Measurements from ENCODE around the gene PRG3.
"Not testable (repeated sequence)": the region's sequence is repeated elsewhere in the genome, so short reads cannot be mapped to it uniquely, and the experiment has no call there.

The PRG3 gene

GRCh38 chr11:57364851-57365660 is 15.9 kb downstream of the PRG3 start:
- H3K4me3 Mint-ChIP-seq, result no peak overlapping the region
- no peaks in the 10 kb centered on the region for H3K9me3 Mint-ChIP-seq
- no peaks in the 10 kb centered on the region for H3K36me3 Mint-ChIP-seq (ENCODE audit: low read depth)
- DNase-seq (ENCODE audit: low spot score), result no peak
- peaks cover 3% of the 10 kb centered on the region for H3K27me3 Mint-ChIP-seq (ENCODE audit: low read depth)
- no peaks in the 10 kb centered on the region for H3K4me1 Mint-ChIP-seq (ENCODE audit: low read depth)
- no peak overlapping the region for H3K27ac Mint-ChIP-seq

GRCh38 chr11:57363131-57364080 is 17.5 kb downstream of the PRG3 start:
- no peaks in the 10 kb centered on the region for H3K4me1 Mint-ChIP-seq (ENCODE audit: low read depth)
- no peak overlapping the region for H3K27ac Mint-ChIP-seq
- H3K4me3 Mint-ChIP-seq, result no peak overlapping the region
- no peaks in the 10 kb centered on the region for H3K9me3 Mint-ChIP-seq
- H3K27me3 Mint-ChIP-seq (ENCODE audit: low read depth), result peaks cover 3% of the 10 kb centered on the region
- H3K36me3 Mint-ChIP-seq (ENCODE audit: low read depth), result no peaks in the 10 kb centered on the region
- DNase-seq (ENCODE audit: low spot score), result no peak

- Mint-ChIP-seq H3K36me3 (ENCODE audit: low read depth) (no peaks in the 10 kb centered on the region), H3K4me3 (no peak overlapping the region), H3K4me1 (ENCODE audit: low read depth) (no peaks in the 10 kb centered on the region), H3K9me3 (no peaks in the 10 kb centered on the region), H3K27ac (no peak overlapping the region), H3K27me3 (ENCODE audit: low read depth) (peaks cover 3% of the 10 kb centered on the region)
- no peak for DNase-seq (ENCODE audit: low spot score)
Observed at GRCh38 chr11:57361926-57362325, 19.0 kb downstream of the PRG3 start.

- not testable (repeated sequence) for H3K4me1 Mint-ChIP-seq (ENCODE audit: low read depth); DNase-seq (ENCODE audit: low spot score); H3K27me3 Mint-ChIP-seq (ENCODE audit: low read depth); H3K9me3 Mint-ChIP-seq; H3K36me3 Mint-ChIP-seq (ENCODE audit: low read depth); H3K27ac Mint-ChIP-seq; H3K4me3 Mint-ChIP-seq
Observed at GRCh38 chr11:57361420-57361819, 19.5 kb downstream of the PRG3 start.

GRCh38 chr11:57360991-57361390 is 20.0 kb downstream of the PRG3 start:
- no peak for DNase-seq (ENCODE audit: low spot score)
- Mint-ChIP-seq H3K27ac (no peak overlapping the region), H3K4me1 (ENCODE audit: low read depth) (no peaks in the 10 kb centered on the region), H3K27me3 (ENCODE audit: low read depth) (peaks cover 7% of the 10 kb centered on the region), H3K36me3 (ENCODE audit: low read depth) (no peaks in the 10 kb centered on the region), H3K9me3 (no peaks in the 10 kb centered on the region), H3K4me3 (no peak overlapping the region)

- Mint-ChIP-seq H3K4me1 (ENCODE audit: low read depth) (no peaks in the 10 kb centered on the region), H3K36me3 (ENCODE audit: low read depth) (no peaks in the 10 kb centered on the region), H3K27me3 (ENCODE audit: low read depth) (peaks cover 7% of the 10 kb centered on the region), H3K27ac (no peak overlapping the region), H3K9me3 (no peaks in the 10 kb centered on the region), H3K4me3 (no peak overlapping the region)
- DNase-seq (ENCODE audit: low spot score), result no peak
Observed at GRCh38 chr11:57359896-57360690, 20.9 kb downstream of the PRG3 start.

- no peaks in the 10 kb centered on the region for H3K9me3 Mint-ChIP-seq
- no peaks in the 10 kb centered on the region for H3K36me3 Mint-ChIP-seq (ENCODE audit: low read depth)
- no peak overlapping the region for H3K27ac Mint-ChIP-seq
- H3K4me3 Mint-ChIP-seq, result no peak overlapping the region
- H3K27me3 Mint-ChIP-seq (ENCODE audit: low read depth), result peaks cover 13% of the 10 kb centered on the region
- no peaks in the 10 kb centered on the region for H3K4me1 Mint-ChIP-seq (ENCODE audit: low read depth)
- no peak for DNase-seq (ENCODE audit: low spot score)
Observed at GRCh38 chr11:57359396-57359795, 21.6 kb downstream of the PRG3 start.

- Mint-ChIP-seq H3K9me3 (no peaks in the 10 kb centered on the region), H3K27ac (no peak overlapping the region), H3K27me3 (ENCODE audit: low read depth) (peaks cover 14% of the 10 kb centered on the region), H3K36me3 (ENCODE audit: low read depth) (no peaks in the 10 kb centered on the region), H3K4me3 (no peak overlapping the region), H3K4me1 (ENCODE audit: low read depth) (no peaks in the 10 kb centered on the region)
- DNase-seq (ENCODE audit: low spot score), result no peak
Observed at GRCh38 chr11:57358991-57359390, 22.0 kb downstream of the PRG3 start.

- DNase-seq (ENCODE audit: low spot score), result no peak
- H3K36me3 Mint-ChIP-seq (ENCODE audit: low read depth), result no peaks in the 10 kb centered on the region
- H3K4me3 Mint-ChIP-seq, result no peak overlapping the region
- H3K9me3 Mint-ChIP-seq, result no peaks in the 10 kb centered on the region
- H3K4me1 Mint-ChIP-seq (ENCODE audit: low read depth), result no peaks in the 10 kb centered on the region
- H3K27me3 Mint-ChIP-seq (ENCODE audit: low read depth), result peaks cover 14% of the 10 kb centered on the region
- H3K27ac Mint-ChIP-seq, result no peak overlapping the region
Observed at GRCh38 chr11:57358543-57358961, 22.4 kb downstream of the PRG3 start.

- no peak for DNase-seq (ENCODE audit: low spot score)
- Mint-ChIP-seq H3K4me1 (ENCODE audit: low read depth) (no peaks in the 10 kb centered on the region), H3K9me3 (no peaks in the 10 kb centered on the region), H3K27me3 (ENCODE audit: low read depth) (peaks cover 11% of the 10 kb centered on the region), H3K4me3 (no peak overlapping the region), H3K27ac (no peak overlapping the region), H3K36me3 (ENCODE audit: low read depth) (no peaks in the 10 kb centered on the region)
Observed at GRCh38 chr11:57357856-57358255, 23.1 kb downstream of the PRG3 start.

- no peak overlapping the region for H3K4me3 Mint-ChIP-seq
- peaks cover 11% of the 10 kb centered on the region for H3K27me3 Mint-ChIP-seq (ENCODE audit: low read depth)
- H3K9me3 Mint-ChIP-seq, result no peaks in the 10 kb centered on the region
- DNase-seq (ENCODE audit: low spot score), result no peak
- H3K27ac Mint-ChIP-seq, result no peak overlapping the region
- no peaks in the 10 kb centered on the region for H3K36me3 Mint-ChIP-seq (ENCODE audit: low read depth)
- H3K4me1 Mint-ChIP-seq (ENCODE audit: low read depth), result no peaks in the 10 kb centered on the region
Observed at GRCh38 chr11:57357310-57357709, 23.6 kb downstream of the PRG3 start.

- H3K27me3 Mint-ChIP-seq (ENCODE audit: low read depth), result peaks cover 11% of the 10 kb centered on the region
- no peak overlapping the region for H3K27ac Mint-ChIP-seq
- no peak for DNase-seq (ENCODE audit: low spot score)
- H3K36me3 Mint-ChIP-seq (ENCODE audit: low read depth), result peaks cover 2% of the 10 kb centered on the region
- peaks cover 4% of the 10 kb centered on the region for H3K9me3 Mint-ChIP-seq
- no peaks in the 10 kb centered on the region for H3K4me1 Mint-ChIP-seq (ENCODE audit: low read depth)
- H3K4me3 Mint-ChIP-seq, result no peak overlapping the region
Observed at GRCh38 chr11:57356268-57356667, 24.7 kb downstream of the PRG3 start.

- Mint-ChIP-seq H3K4me3 (no peak overlapping the region), H3K36me3 (ENCODE audit: low read depth) (peaks cover 2% of the 10 kb centered on the region), H3K27ac (no peak overlapping the region), H3K27me3 (ENCODE audit: low read depth) (peaks cover 11% of the 10 kb centered on the region), H3K4me1 (ENCODE audit: low read depth) (no peaks in the 10 kb centered on the region), H3K9me3 (peaks cover 6% of the 10 kb centered on the region)
- DNase-seq (ENCODE audit: low spot score), result no peak
Observed at GRCh38 chr11:57354699-57355098, 26.3 kb downstream of the PRG3 start.

All from T-helper 2 cell treated with Interferon-gamma antibody and Interleukin-4, amounts not matched to agents 5 μg/mL and 100 μg/mL, for 36 hours (primary cell).